Measurements from ENCODE around the gene CCDC12.

Gene CCDC12

GRCh38 chr3:46995901-46996562, 19.5 kb upstream of the CCDC12 start:
- no peak for DNase-seq (ENCODE audit: low spot score)

GRCh38 chr3:46994801-46995731, 18.5 kb upstream of the CCDC12 start:
- DNase-seq (ENCODE audit: low spot score) = no peak

GRCh38 chr3:46993986-46994385, 17.4 kb upstream of the CCDC12 start:
- no peak for DNase-seq (ENCODE audit: low spot score)

GRCh38 chr3:46993292-46993691, 16.7 kb upstream of the CCDC12 start:
- no peak for DNase-seq (ENCODE audit: low spot score)

GRCh38 chr3:46992231-46992630, 15.7 kb upstream of the CCDC12 start:
- no peak for DNase-seq (ENCODE audit: low spot score)

GRCh38 chr3:46991406-46992165, 15.0 kb upstream of the CCDC12 start:
- DNase-seq (ENCODE audit: low spot score) = no peak

GRCh38 chr3:46990573-46991374, 14.2 kb upstream of the CCDC12 start:
- DNase-seq (ENCODE audit: low spot score) = no peak

GRCh38 chr3:46989146-46989810, 12.7 kb upstream of the CCDC12 start:
- DNase-seq (ENCODE audit: low spot score) = no peak

DNA sequence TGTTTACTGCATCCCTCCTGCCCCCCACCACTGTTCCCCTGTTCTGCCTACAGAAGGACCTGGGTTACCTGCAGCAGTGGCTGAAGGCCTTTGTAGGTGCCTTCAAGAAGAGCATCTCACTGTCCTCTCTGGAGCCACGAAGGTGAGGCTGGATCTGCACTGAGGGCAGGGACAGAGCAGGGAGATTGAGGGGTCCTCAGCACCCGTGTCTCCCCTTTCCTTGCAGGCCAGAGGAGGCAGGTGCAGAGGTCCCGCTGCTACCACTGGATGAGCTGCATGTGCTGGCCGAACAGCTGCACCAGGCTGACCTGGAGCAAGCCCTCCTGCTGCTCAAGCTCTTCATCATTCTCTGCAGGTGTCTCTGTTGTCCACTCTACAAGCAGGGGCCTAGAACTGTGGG, 12.1 kb upstream of the CCDC12 start:
- DNase-seq (ENCODE audit: low spot score) = no peak

DNA sequence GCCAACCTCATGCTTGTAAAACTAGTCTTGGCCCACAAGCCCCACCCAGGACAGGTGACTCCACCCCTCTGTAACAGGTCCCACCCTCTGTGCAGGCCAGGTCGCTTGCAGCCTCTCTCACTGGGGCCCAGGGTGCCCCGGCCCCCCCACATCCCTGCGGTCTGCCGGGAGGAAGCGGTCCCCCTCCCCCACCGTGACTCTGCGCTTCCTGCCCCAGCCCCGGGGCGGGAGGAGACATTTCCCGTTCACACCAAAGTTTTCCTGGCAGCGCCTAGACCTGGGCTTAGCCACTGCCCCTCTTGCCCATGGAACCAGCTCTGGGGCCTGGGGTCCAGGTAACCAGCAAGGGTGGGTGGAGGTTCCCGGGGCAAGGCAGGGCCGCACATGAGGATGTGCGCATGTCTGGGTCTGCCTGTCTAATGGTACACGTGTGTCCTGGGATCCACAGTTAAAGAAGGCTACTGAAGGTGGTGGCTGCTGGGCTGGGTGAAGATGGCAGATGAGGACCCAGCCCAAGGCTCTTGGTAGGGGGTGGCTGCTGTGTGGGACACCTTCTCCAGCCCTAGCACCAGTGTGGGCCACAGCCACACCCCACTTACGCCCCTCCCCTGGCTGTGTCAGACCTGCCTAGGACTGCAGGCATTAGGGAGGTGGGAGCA, 11.3 kb upstream of the CCDC12 start:
- no peak for DNase-seq (ENCODE audit: low spot score)

DNA sequence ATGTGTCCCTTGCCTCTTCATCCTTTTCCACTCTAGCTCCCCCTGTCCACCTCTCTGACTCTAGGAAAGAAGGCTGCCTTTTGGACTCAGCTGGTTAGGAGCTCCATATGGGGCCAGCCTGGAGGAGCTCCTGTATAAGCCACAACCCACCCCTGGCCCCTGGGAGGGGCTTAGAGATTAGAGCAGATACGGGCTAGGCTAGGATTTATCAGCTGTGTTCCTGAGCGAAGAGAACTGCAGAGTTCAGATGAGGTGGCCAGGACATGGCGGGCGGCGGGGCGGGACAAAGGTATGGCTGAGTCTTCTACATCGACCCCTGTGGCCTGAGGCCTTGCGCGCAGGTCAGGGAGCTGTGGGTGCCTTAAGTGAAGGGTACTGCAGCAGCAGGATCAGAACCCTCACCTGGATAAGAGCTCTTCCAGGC, 10.8 kb upstream of the CCDC12 start:
- DNase-seq (ENCODE audit: low spot score) = no peak

DNA sequence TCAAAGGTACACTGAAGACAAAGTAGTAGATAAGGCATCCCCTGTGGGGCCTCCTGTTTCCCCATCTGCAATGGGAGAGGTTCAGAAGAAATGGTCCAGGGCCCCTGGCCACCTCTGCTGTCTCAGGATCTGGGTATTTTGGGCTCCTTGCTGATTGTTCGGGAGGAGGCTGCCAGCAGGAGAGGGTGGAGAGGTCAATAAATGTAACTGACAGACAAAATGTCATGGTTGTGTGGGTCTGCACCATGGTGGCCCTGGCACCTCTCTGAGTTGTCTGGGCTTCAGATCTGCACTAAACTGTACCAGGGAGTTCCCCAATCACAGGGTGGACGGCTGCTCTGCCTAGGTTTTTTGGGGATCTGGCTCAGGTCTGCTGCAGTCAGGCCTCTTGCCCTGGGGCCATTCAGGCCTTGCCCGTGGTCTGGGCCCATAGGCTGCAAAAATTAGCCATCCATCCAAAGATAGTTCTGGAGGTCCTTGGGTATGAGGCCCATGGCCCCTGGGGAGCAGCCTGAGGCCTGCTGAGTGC, 10.3 kb upstream of the CCDC12 start:
- no peak for DNase-seq (ENCODE audit: low spot score)

GRCh38 chr3:46986055-46986730, 9.6 kb upstream of the CCDC12 start:
- DNase-seq (ENCODE audit: low spot score) = no peak

DNA sequence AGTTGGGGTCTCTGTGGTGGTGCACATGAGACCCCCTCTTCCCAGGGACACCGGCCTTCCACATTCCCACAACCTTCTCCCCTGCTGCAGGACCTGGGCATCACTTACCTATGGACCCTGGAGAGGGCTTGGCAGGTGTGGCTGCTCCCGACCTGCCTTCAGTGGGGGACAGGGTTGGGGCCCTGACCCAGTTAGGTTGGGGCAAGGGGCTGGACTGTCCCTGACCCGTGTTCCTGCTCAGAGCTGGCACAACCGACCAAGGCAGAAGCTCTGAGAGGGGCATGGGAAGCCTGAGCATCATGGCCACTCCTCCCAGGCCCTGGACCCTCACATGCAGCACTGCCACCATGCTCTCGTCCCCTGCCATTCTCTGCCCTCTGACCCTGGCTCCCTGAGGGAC, 9.0 kb upstream of the CCDC12 start:
- no peak for DNase-seq (ENCODE audit: low spot score)

GRCh38 chr3:46984591-46985459, 8.3 kb upstream of the CCDC12 start:
- DNase-seq (ENCODE audit: low spot score) = no peak

- DNase-seq (ENCODE audit: low spot score) = no peak
Measured at GRCh38 chr3:46982546-46982945, 6.0 kb upstream of the CCDC12 start.

- DNase-seq (ENCODE audit: low spot score) = no peak
Measured at GRCh38 chr3:46981932-46982471, 5.5 kb upstream of the CCDC12 start.

- peak; percentile 16 for DNase-seq (ENCODE audit: low spot score)
Measured at GRCh38 chr3:46979958-46980497, 3.5 kb upstream of the CCDC12 start.
